Stimulated activated CD4-positive, alpha-beta T cell treated with anti-CD3 and anti-CD28 coated beads, Interleukin-1b, Interleukin-23, amount 100 ng/mL, for 24 hours (primary cell): ENCODE measurements around the gene SEC31A.
"Not testable (repeated sequence)": the region's sequence is repeated elsewhere in the genome, so short reads cannot be mapped to it uniquely, and the experiment has no call there.

ENCODE experiments used
- DNase-seq, 4 experiments: peaks; one replicate each; pipeline ENCODE4 v3.0.0-alpha.2; 2020; ENCODE audit warnings: low read depth in 4 of 4, low spot score in 1 of 4

SEC31A gene

GRCh38 chr4:82890901-82891706 is at the start of gene SEC31A:
Gene SEC31A (minus strand): TSS chr4:82891153. CDS start chr4:82881936, 9,217 bp downstream.
- DNase-seq = peak; percentile 91 to 95 (median 93)

GRCh38 chr4:82939414-82939813 is 48.5 kb upstream of the SEC31A start:
- DNase-seq = no peak

- DNase-seq = no peak
Observed at GRCh38 chr4:82934441-82934840, 43.5 kb upstream of the SEC31A start.

- no peak for DNase-seq
Observed at GRCh38 chr4:82930848-82931755, 40.1 kb upstream of the SEC31A start.

GRCh38 chr4:82921795-82922194 is 30.8 kb upstream of the SEC31A start:
- DNase-seq = no peak

- DNase-seq = no peak
Observed at GRCh38 chr4:82919386-82919785, 28.4 kb upstream of the SEC31A start.

GRCh38 chr4:82918091-82918490 is 27.1 kb upstream of the SEC31A start:
- DNase-seq = no peak

- DNase-seq = not testable (repeated sequence)
Observed at GRCh38 chr4:82913968-82914367, 23.0 kb upstream of the SEC31A start.

- DNase-seq = no peak
Observed at GRCh38 chr4:82913305-82913704, 22.4 kb upstream of the SEC31A start.

- no peak for DNase-seq
Observed at GRCh38 chr4:82909326-82909725, 18.4 kb upstream of the SEC31A start.

- no peak for DNase-seq
Observed at GRCh38 chr4:82906469-82906868, 15.5 kb upstream of the SEC31A start.

GRCh38 chr4:82905205-82905604 is 14.3 kb upstream of the SEC31A start:
- peak in 2 of 4 experiments; percentile 32 to 33 for DNase-seq

GRCh38 chr4:82903737-82904136 is 12.8 kb upstream of the SEC31A start:
- no peak for DNase-seq

GRCh38 chr4:82901183-82901718 is 10.3 kb upstream of the SEC31A start:
- no peak for DNase-seq

- DNase-seq = peak; percentile 84 to 96 (median 91)
Observed at GRCh38 chr4:82900411-82901182, 9.6 kb upstream of the SEC31A start, which contains the start of gene THAP9. Gene THAP9 (plus strand): TSS chr4:82900735. CDS start chr4:82900803, 68 bp downstream.

GRCh38 chr4:82900066-82900410 is 9.1 kb upstream of the SEC31A start:
- no peak for DNase-seq

- no peak for DNase-seq
Observed at GRCh38 chr4:82899374-82900065, 8.6 kb upstream of the SEC31A start.

GRCh38 chr4:82898322-82899243 is 7.6 kb upstream of the SEC31A start:
- DNase-seq = no peak

GRCh38 chr4:82896755-82897154 is 5.8 kb upstream of the SEC31A start:
- DNase-seq = no peak
